Adrenal gland (tissue), 5 donors: ENCODE results near the gene AOPEP.

ENCODE experiments used
- CTCF ChIP-seq, 6 experiments: fragments of 450-650 bp in 4 of 6; fragments of 200-600 bp in 2 of 6; sonication (generic) in 1 of 6; IDR thresholded peaks; 1 replicate in 5 of 6; 2 replicates in 1 of 6; pipeline versions ENCODE4 v1.5.1 to v1.8.0; 2016 to 2021; ENCODE audit warnings: antibody characterized with exemption in 6 of 6, mild to moderate bottlenecking in 2 of 6, moderate library complexity in 1 of 6
- POLR2A ChIP-seq, 2 donors: fragments of 450-650 bp; IDR thresholded peaks; one replicate each; pipeline ENCODE4 v1.6.1; 2017; ENCODE audit warnings: antibody characterized with exemption in 2 of 2, mild to moderate bottlenecking in 2 of 2, moderate library complexity in 1 of 2
- donor health status: DM: no; HTN: no; CAD: no.

GRCh38 chr9:94805051-94805489 is 78.6 kb downstream of the AOPEP start:
- TF ChIP-seq POLR2A (IDR thresholded peaks at IDR 0.05) (no peak), CTCF (IDR thresholded peaks at IDR 0.05) (no peak)
